Spinal cord (tissue), 10 donors: Measurements from ENCODE around the gene IRF8. TPM values are rescaled to one million over a fixed set of nuclear protein-coding genes. Genes with fewer than 3 reads are reported as not detected.
A peak's percentile ranks its signal among the peaks of the same experiment; 100 is the strongest.

Experiments used
- DNase-seq, 6 donors: peaks; one replicate each; pipeline versions ENCODE4 v3.0.0 to v3.0.0-alpha.2; 2013 to 2015; ENCODE audit warnings: low spot score in 6 of 6, low read depth in 4 of 6
- H3K27ac ChIP-seq: one replicate; pipeline ENCODE4 v1.5.1; 2013; ENCODE audit warnings: low read depth, low read length, control low read depth
- H3K27me3 ChIP-seq: one replicate; pipeline ENCODE4 v1.6.1; 2013; ENCODE audit warnings: low read length; ENCODE audit not compliant: control insufficient read depth, insufficient read depth
- H3K36me3 ChIP-seq: one replicate; pipeline ENCODE4 v1.6.1; 2013; ENCODE audit warnings: low read length; ENCODE audit not compliant: control insufficient read depth, insufficient read depth
- H3K4me1 ChIP-seq: one replicate; pipeline ENCODE4 v1.6.1; 2013; ENCODE audit warnings: low read length; ENCODE audit not compliant: control insufficient read depth, insufficient read depth
- H3K4me3 ChIP-seq: one replicate; pipeline ENCODE4 v1.5.1; 2013; ENCODE audit warnings: low read depth, low read length, control low read depth
- H3K9me3 ChIP-seq: one replicate; pipeline ENCODE4 v1.6.1; 2013; ENCODE audit warnings: low read length; ENCODE audit not compliant: control insufficient read depth, insufficient read depth
- WGBS: methylation state at CpG from one replicate; pipeline ENCODE4 v1.1.5; 2013; ENCODE audit warnings: missing lambda C conversion rate; ENCODE audit not compliant: insufficient coverage; 5-methylcytosine and 5-hydroxymethylcytosine counted together
- polyA plus RNA-seq, 2 donors: library from polyadenylated mRNA; unstranded; fragments of 120-200 nt; gene quantifications; one replicate each; pipeline ENCODE4 v1.2.1, GENCODE V29; 2013; ENCODE audit not compliant: insufficient read length in 2 of 2
- total RNA-seq, 2 donors: library from RNA; depleted of rRNA in 1 of 2; stranded (reverse); fragments of 120-200 nt in 1 of 2; fragments of >200 nt in 1 of 2; gene quantifications; one replicate each; pipeline versions ENCODE4 v1.2.3 to v1.2.4, GENCODE V29; 2013 to 2014
- donor health status: healthy.

IRF8 gene
- total and polyA plus RNA-seq, 4 donors: 9.0 to 20.5 (median 15.2) TPM

- Histone ChIP-seq H3K36me3 (no peaks in the 10 kb centered on the region), H3K4me1 (peaks cover 24% of the 10 kb centered on the region), H3K9me3 (no peaks in the 10 kb centered on the region), H3K27me3 (peaks cover 5% of the 10 kb centered on the region), H3K27ac (no peak overlapping the region), H3K4me3 (no peak overlapping the region)
- WGBS: 92% methylated on average over 7 of the region's 9 CpGs
- no peak for DNase-seq
These were observed 11.9 kb downstream of the IRF8 start for GRCh38 chr16:85910854-85911247.

- Histone ChIP-seq H3K9me3 (no peaks in the 10 kb centered on the region), H3K27ac (no peak overlapping the region), H3K36me3 (no peaks in the 10 kb centered on the region), H3K27me3 (peaks cover 5% of the 10 kb centered on the region), H3K4me1 (peaks cover 24% of the 10 kb centered on the region), H3K4me3 (no peak overlapping the region)
- WGBS: 79% methylated on average over 13 of the region's 15 CpGs
- no peak for DNase-seq
These were observed 12.4 kb downstream of the IRF8 start for GRCh38 chr16:85911251-85911930.

- peak in 4 of 6 donors; percentile 17 to 77 (median 50) for DNase-seq
- 40% methylated on average over 9 of the region's 13 CpGs for whole genome bisulfite sequencing
- peaks cover 5% of the 10 kb centered on the region for H3K27me3 ChIP-seq
- no peaks in the 10 kb centered on the region for H3K36me3 ChIP-seq
- H3K4me3 ChIP-seq: no peak overlapping the region
- H3K27ac ChIP-seq: no peak overlapping the region
- H3K9me3 ChIP-seq: no peaks in the 10 kb centered on the region
- H3K4me1 ChIP-seq: peaks cover 24% of the 10 kb centered on the region
These were observed 13.4 kb downstream of the IRF8 start for GRCh38 chr16:85912211-85912974.

GRCh38 chr16:85913141-85913601 is 14.2 kb downstream of the IRF8 start:
- WGBS: 75% methylated on average over 9 of the region's 12 CpGs
- DNase-seq: no peak
- Histone ChIP-seq H3K27ac (no peak overlapping the region), H3K4me1 (peaks cover 24% of the 10 kb centered on the region), H3K9me3 (no peaks in the 10 kb centered on the region), H3K27me3 (peaks cover 5% of the 10 kb centered on the region), H3K36me3 (peaks cover under 1% of the 10 kb centered on the region), H3K4me3 (no peak overlapping the region)

GRCh38 chr16:85913688-85914422 is 14.9 kb downstream of the IRF8 start:
- H3K27ac ChIP-seq: no peak overlapping the region
- no peak overlapping the region for H3K4me3 ChIP-seq
- no peaks in the 10 kb centered on the region for H3K9me3 ChIP-seq
- WGBS: 67% methylated on average over 13 of the region's 16 CpGs
- peaks cover 24% of the 10 kb centered on the region for H3K4me1 ChIP-seq
- DNase-seq: no peak
- H3K36me3 ChIP-seq: peaks cover 6% of the 10 kb centered on the region
- peaks cover 2% of the 10 kb centered on the region for H3K27me3 ChIP-seq

- 94% methylated on average over 17 of the region's 17 CpGs for WGBS
- H3K4me3 ChIP-seq: no peak overlapping the region
- H3K36me3 ChIP-seq: peaks cover 6% of the 10 kb centered on the region
- H3K27me3 ChIP-seq: peaks cover under 1% of the 10 kb centered on the region
- DNase-seq: no peak
- H3K27ac ChIP-seq: no peak overlapping the region
- H3K4me1 ChIP-seq: peaks cover 24% of the 10 kb centered on the region
- H3K9me3 ChIP-seq: no peaks in the 10 kb centered on the region
These were observed 15.4 kb downstream of the IRF8 start for GRCh38 chr16:85914423-85914794.

GRCh38 chr16:85915125-85915845 is 16.3 kb downstream of the IRF8 start:
- H3K4me3 ChIP-seq: no peak overlapping the region
- no peak for DNase-seq
- peaks cover 24% of the 10 kb centered on the region for H3K4me1 ChIP-seq
- WGBS: 88% methylated on average over 20 of the region's 20 CpGs
- H3K9me3 ChIP-seq: no peaks in the 10 kb centered on the region
- H3K36me3 ChIP-seq: peaks cover 8% of the 10 kb centered on the region
- H3K27me3 ChIP-seq: no peaks in the 10 kb centered on the region
- H3K27ac ChIP-seq: no peak overlapping the region

- DNase-seq: no peak
- no peaks in the 10 kb centered on the region for H3K9me3 ChIP-seq
- no peak overlapping the region for H3K4me3 ChIP-seq
- H3K27me3 ChIP-seq: no peaks in the 10 kb centered on the region
- H3K36me3 ChIP-seq: peaks cover 8% of the 10 kb centered on the region
- H3K27ac ChIP-seq: no peak overlapping the region
- 92% methylated on average over 20 of the region's 20 CpGs for WGBS
- H3K4me1 ChIP-seq: peaks cover 24% of the 10 kb centered on the region
These were observed 17.4 kb downstream of the IRF8 start for GRCh38 chr16:85916141-85916890.

- H3K4me1 ChIP-seq: peaks cover 19% of the 10 kb centered on the region
- 83% methylated on average over 5 of the region's 6 CpGs for WGBS
- DNase-seq: no peak
- H3K36me3 ChIP-seq: peaks cover 8% of the 10 kb centered on the region
- no peaks in the 10 kb centered on the region for H3K27me3 ChIP-seq
- H3K27ac ChIP-seq: no peak overlapping the region
- no peaks in the 10 kb centered on the region for H3K9me3 ChIP-seq
- no peak overlapping the region for H3K4me3 ChIP-seq
These were observed 18.1 kb downstream of the IRF8 start for GRCh38 chr16:85917012-85917411.
